Liver (tissue), 9 donors: ENCODE results near the gene GFOD2. TPM values are rescaled to one million over a fixed set of nuclear protein-coding genes. Genes with fewer than 3 reads are reported as not detected.

Source experiments
- DNase-seq: peaks from one replicate; pipeline ENCODE4 v3.0.0-alpha.2; 2017; ENCODE audit warnings: low spot score
- H3K27ac ChIP-seq, 2 donors: one replicate each; pipeline ENCODE4 v1.7.0; 2013; ENCODE audit warnings: inconsistent platforms in 2 of 2, low read length in 2 of 2, control low read depth in 1 of 2, low read depth in 1 of 2, mild to moderate bottlenecking in 1 of 2
- H3K27me3 ChIP-seq, 4 donors: one replicate each; pipeline versions ENCODE4 v1.6.1 to v1.7.0; 2013; ENCODE audit warnings: low read length in 3 of 4, inconsistent platforms in 1 of 4, mild to moderate bottlenecking in 1 of 4, moderate library complexity in 1 of 4; ENCODE audit not compliant: control insufficient read depth in 4 of 4, insufficient read depth in 4 of 4
- H3K36me3 ChIP-seq, 4 donors: one replicate each; pipeline versions ENCODE4 v1.6.1 to v1.7.0; 2013; ENCODE audit warnings: low read length in 3 of 4, mild to moderate bottlenecking in 3 of 4, low read depth in 1 of 4, moderate library complexity in 1 of 4; ENCODE audit not compliant: control insufficient read depth in 4 of 4, insufficient read depth in 3 of 4
- H3K4me1 ChIP-seq, 4 donors: one replicate each; pipeline versions ENCODE4 v1.6.1 to v1.7.0; 2013; ENCODE audit warnings: low read length in 3 of 4, mild to moderate bottlenecking in 3 of 4, moderate library complexity in 1 of 4; ENCODE audit not compliant: control insufficient read depth in 4 of 4, insufficient read depth in 4 of 4
- H3K4me3 ChIP-seq, 3 donors: one replicate each; pipeline versions ENCODE4 v1.6.1 to v1.7.0; 2013; ENCODE audit warnings: low read length in 3 of 3, control low read depth in 1 of 3, low read depth in 1 of 3, mild to moderate bottlenecking in 1 of 3
- H3K9ac ChIP-seq, 2 donors: one replicate each; pipeline ENCODE4 v1.7.0; 2013; ENCODE audit warnings: low read length in 2 of 2, mild to moderate bottlenecking in 2 of 2, moderate library complexity in 2 of 2, control low read depth in 1 of 2, low read depth in 1 of 2
- H3K9me3 ChIP-seq, 4 donors: one replicate each; pipeline versions ENCODE4 v1.6.1 to v1.7.0; 2013; ENCODE audit warnings: low read length in 3 of 4; ENCODE audit not compliant: control insufficient read depth in 4 of 4
- EGR1 ChIP-seq, 2 donors: IDR thresholded peaks; 2 replicates each; pipeline ENCODE4 v1.6.1; 2016 to 2018; ENCODE audit warnings: antibody characterized with exemption in 2 of 2, low read depth in 2 of 2
- FOXA1 ChIP-seq: IDR thresholded peaks from 2 replicates; pipeline ENCODE4 v1.6.1; 2016; ENCODE audit warnings: antibody characterized with exemption
- FOXA2 ChIP-seq: IDR thresholded peaks from 2 replicates; pipeline ENCODE4 v1.6.1; 2016; ENCODE audit warnings: antibody characterized with exemption
- GABPA ChIP-seq, 2 donors: IDR thresholded peaks in 1 of 2; conservative IDR thresholded peaks in 1 of 2; 2 replicates each; pipeline ENCODE4 v1.6.1; 2016; ENCODE audit warnings: antibody characterized with exemption in 2 of 2, mild to moderate bottlenecking in 1 of 2, moderate library complexity in 1 of 2
- HNF4A ChIP-seq, 2 donors: conservative IDR thresholded peaks; 2 replicates each; pipeline ENCODE4 v1.6.1; 2016; ENCODE audit warnings: antibody characterized with exemption in 2 of 2, mild to moderate bottlenecking in 2 of 2
- JUND ChIP-seq, 2 donors: IDR thresholded peaks; 2 replicates each; pipeline ENCODE4 v1.6.1; 2016; ENCODE audit warnings: antibody characterized with exemption in 2 of 2
- NR2F2 ChIP-seq: IDR thresholded peaks from 2 replicates; pipeline ENCODE4 v1.6.1; 2016; ENCODE audit warnings: antibody characterized with exemption
- RAD21 ChIP-seq, 2 donors: IDR thresholded peaks; 2 replicates each; pipeline ENCODE4 v1.6.1; 2016; ENCODE audit warnings: antibody characterized with exemption in 2 of 2, mild to moderate bottlenecking in 2 of 2
- RXRA ChIP-seq, 2 donors: IDR thresholded peaks; 2 replicates each; pipeline ENCODE4 v1.6.1; 2017 to 2018; ENCODE audit warnings: antibody characterized with exemption in 2 of 2, mild to moderate bottlenecking in 1 of 2
- SP1 ChIP-seq: IDR thresholded peaks from 2 replicates; pipeline ENCODE4 v1.6.1; 2018; ENCODE audit warnings: antibody characterized with exemption, mild to moderate bottlenecking
- YY1 ChIP-seq: IDR thresholded peaks from 2 replicates; pipeline ENCODE4 v1.6.1; 2016; ENCODE audit warnings: antibody characterized with exemption, mild to moderate bottlenecking
- WGBS: extraction: QIAGEN DNeasy Blood & Tissue Kit; methylation state at CpG from one replicate; pipeline ENCODE4 v1.1.7; 2013; 5-methylcytosine and 5-hydroxymethylcytosine counted together
- polyA plus RNA-seq, 2 donors: library from polyadenylated mRNA; stranded (reverse) in 1 of 2; unstranded in 1 of 2; fragments of 200-250 nt in 1 of 2; fragments of >200 nt in 1 of 2; fragmentation: Nextera tagmentation in 1 of 2; extraction: Ambion mirVana in 1 of 2; gene quantifications; one replicate each; pipeline versions ENCODE4 v1.2.1 to v1.2.3, GENCODE V29; 2013 to 2015
- total RNA-seq, 2 donors: library from RNA; depleted of rRNA; stranded (reverse); fragments of >200 nt; gene quantifications; one replicate each; pipeline ENCODE4 v1.2.3, GENCODE V29; 2014
- TF ChIP-seq, protein P1 (sequence below): fragments of 150-350 bp; IDR thresholded peaks from 2 replicates; pipeline ENCODE4 v1.5.1; 2017; ENCODE audit warnings: improper control_type of control experiment, low read depth, low read length; ENCODE audit not compliant: missing input control
- TF ChIP-seq, protein P2 (sequence below): IDR thresholded peaks from 2 replicates; pipeline ENCODE4 v1.6.1; 2016; ENCODE audit warnings: antibody characterized with exemption
- TF ChIP-seq, protein P3 (sequence below): IDR thresholded peaks from 2 replicates; pipeline ENCODE4 v1.6.1; 2016; ENCODE audit warnings: antibody characterized with exemption, mild to moderate bottlenecking
- TF ChIP-seq, protein P4 (sequence below): IDR thresholded peaks from 2 replicates; pipeline ENCODE4 v1.6.1; 2016; ENCODE audit warnings: antibody characterized with exemption
- TF ChIP-seq, protein P5 (sequence below): IDR thresholded peaks from 2 replicates; pipeline ENCODE4 v1.6.1; 2016; ENCODE audit warnings: antibody characterized with exemption
- donor health status: healthy.
- donor health status: healthy.
- donor health status: healthy.
- donor health status: healthy.
- donor health status: healthy.

Gene GFOD2
- total and polyA plus RNA-seq, 4 donors = 12.7 to 48.8 (median 28.9) TPM

DNA sequence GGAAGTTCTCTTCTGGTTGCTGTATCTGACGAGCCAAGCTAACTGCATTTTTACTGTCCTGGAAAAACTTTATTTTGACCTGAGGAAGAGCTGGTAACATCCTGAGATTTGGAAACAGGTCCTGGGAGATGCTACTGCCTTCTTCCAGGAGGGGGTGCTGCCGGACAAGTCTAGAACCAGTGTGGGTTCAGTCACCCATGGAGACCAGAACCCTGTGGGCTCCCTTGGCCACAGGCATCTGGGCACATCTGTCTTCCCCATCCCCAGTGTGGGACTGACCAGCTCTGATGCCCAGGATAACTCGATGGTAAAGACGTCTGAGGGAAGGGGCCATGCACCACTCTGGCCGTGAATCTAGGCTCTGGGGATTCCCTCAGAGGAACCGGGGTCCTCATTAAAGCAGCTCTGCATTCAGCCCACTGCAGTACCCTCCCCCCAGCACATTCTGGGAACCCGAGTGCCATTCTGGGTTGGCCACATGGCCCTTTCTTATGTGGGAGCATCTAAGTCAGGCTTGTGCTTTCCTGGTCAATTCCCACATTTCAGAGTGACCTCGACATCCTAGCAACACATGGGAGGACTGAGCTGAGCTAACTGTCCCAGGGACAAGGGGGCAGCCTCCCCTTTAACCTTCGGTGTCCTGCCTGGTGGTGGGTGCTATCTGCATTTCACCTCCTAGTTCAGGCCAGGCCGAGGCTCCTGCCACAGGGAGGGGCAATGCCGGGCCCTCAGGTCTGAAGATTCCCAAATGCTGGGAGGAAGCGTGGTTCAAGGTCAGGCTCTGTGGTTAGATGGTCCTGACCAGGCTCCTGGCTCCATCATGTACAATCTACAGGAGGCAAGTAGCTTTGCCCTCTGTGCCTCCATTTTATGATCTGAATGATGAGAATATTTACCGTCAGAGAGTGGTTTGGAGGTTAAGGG, 46.1 kb downstream of the GFOD2 start:
- H3K27me3 ChIP-seq = no peaks in the 10 kb centered on the region
- H3K27ac ChIP-seq = peak overlapping the region; percentile 89 to 95
- peak; percentile 77 for DNase-seq
- no peak overlapping the region for H3K4me3 ChIP-seq
- H3K4me1 ChIP-seq = peaks cover 21 to 73% (median 59%) of the 10 kb centered on the region in 4 donors
- peak overlapping the region in 1 of 2 donors; percentile 10 for H3K9ac ChIP-seq
- TF ChIP-seq YY1 (no peak), FOXA2 (no peak), RXRA (IDR thresholded peaks at IDR 0.05) (peak; percentile 2 to 17), FOXA1 (no peak), EGR1 (IDR thresholded peaks at IDR 0.05; ENCODE audit: low read depth in 2 of 2) (no peak), HNF4A (conservative IDR thresholded peaks at IDR 0.05) (no peak), GABPA (IDR thresholded peaks at IDR 0.05 in 1 of 2, conservative IDR thresholded peaks at IDR 0.05 in 1 of 2) (no peak), JUND (IDR thresholded peaks at IDR 0.05) (no peak), RAD21 (IDR thresholded peaks at IDR 0.05) (peak; percentile 86 to 94)
- TF ChIP-seq, protein P1, sequence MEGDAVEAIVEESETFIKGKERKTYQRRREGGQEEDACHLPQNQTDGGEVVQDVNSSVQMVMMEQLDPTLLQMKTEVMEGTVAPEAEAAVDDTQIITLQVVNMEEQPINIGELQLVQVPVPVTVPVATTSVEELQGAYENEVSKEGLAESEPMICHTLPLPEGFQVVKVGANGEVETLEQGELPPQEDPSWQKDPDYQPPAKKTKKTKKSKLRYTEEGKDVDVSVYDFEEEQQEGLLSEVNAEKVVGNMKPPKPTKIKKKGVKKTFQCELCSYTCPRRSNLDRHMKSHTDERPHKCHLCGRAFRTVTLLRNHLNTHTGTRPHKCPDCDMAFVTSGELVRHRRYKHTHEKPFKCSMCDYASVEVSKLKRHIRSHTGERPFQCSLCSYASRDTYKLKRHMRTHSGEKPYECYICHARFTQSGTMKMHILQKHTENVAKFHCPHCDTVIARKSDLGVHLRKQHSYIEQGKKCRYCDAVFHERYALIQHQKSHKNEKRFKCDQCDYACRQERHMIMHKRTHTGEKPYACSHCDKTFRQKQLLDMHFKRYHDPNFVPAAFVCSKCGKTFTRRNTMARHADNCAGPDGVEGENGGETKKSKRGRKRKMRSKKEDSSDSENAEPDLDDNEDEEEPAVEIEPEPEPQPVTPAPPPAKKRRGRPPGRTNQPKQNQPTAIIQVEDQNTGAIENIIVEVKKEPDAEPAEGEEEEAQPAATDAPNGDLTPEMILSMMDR = peak; percentile 84
- 33% methylated on average over 13 of the region's 13 CpGs for WGBS
- H3K9me3 ChIP-seq = no peaks in the 10 kb centered on the region
- H3K36me3 ChIP-seq = no peaks in the 10 kb centered on the region

DNA sequence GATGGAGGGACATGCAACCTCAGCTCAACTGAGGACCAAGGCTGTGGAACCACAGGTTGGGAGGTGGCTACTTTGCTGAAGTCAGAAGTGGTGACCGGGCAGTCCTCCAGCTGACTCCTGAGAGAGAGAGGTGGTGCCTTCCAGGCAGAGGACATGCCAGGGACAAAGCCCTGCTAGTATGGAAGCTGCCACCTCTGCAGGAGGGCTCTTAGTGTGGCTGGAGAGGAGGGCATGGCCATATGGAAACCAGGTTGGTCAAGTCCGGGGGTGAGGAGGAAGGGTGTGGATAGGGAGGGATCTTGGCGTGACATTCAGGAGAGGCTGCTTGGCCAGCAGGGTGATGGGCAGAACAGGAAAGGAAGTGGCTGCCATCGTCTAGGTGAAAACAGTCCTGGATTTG, 46.8 kb downstream of the GFOD2 start:
- H3K27ac ChIP-seq = peak overlapping the region; percentile 89 to 95
- H3K27me3 ChIP-seq = no peaks in the 10 kb centered on the region
- no peak overlapping the region for H3K9ac ChIP-seq
- 17% methylated on average over 4 of the region's 4 CpGs for WGBS
- H3K9me3 ChIP-seq = no peaks in the 10 kb centered on the region
- H3K4me3 ChIP-seq = no peak overlapping the region
- TF ChIP-seq, protein P2, sequence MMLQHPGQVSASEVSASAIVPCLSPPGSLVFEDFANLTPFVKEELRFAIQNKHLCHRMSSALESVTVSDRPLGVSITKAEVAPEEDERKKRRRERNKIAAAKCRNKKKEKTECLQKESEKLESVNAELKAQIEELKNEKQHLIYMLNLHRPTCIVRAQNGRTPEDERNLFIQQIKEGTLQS = no peak
- no peak for TF ChIP-seq JUND (IDR thresholded peaks at IDR 0.05)
- TF ChIP-seq, protein P3, sequence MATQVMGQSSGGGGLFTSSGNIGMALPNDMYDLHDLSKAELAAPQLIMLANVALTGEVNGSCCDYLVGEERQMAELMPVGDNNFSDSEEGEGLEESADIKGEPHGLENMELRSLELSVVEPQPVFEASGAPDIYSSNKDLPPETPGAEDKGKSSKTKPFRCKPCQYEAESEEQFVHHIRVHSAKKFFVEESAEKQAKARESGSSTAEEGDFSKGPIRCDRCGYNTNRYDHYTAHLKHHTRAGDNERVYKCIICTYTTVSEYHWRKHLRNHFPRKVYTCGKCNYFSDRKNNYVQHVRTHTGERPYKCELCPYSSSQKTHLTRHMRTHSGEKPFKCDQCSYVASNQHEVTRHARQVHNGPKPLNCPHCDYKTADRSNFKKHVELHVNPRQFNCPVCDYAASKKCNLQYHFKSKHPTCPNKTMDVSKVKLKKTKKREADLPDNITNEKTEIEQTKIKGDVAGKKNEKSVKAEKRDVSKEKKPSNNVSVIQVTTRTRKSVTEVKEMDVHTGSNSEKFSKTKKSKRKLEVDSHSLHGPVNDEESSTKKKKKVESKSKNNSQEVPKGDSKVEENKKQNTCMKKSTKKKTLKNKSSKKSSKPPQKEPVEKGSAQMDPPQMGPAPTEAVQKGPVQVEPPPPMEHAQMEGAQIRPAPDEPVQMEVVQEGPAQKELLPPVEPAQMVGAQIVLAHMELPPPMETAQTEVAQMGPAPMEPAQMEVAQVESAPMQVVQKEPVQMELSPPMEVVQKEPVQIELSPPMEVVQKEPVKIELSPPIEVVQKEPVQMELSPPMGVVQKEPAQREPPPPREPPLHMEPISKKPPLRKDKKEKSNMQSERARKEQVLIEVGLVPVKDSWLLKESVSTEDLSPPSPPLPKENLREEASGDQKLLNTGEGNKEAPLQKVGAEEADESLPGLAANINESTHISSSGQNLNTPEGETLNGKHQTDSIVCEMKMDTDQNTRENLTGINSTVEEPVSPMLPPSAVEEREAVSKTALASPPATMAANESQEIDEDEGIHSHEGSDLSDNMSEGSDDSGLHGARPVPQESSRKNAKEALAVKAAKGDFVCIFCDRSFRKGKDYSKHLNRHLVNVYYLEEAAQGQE = no peak
- no peak for TF ChIP-seq NR2F2
- TF ChIP-seq, protein P1 = no peak
- TF ChIP-seq, protein P4, sequence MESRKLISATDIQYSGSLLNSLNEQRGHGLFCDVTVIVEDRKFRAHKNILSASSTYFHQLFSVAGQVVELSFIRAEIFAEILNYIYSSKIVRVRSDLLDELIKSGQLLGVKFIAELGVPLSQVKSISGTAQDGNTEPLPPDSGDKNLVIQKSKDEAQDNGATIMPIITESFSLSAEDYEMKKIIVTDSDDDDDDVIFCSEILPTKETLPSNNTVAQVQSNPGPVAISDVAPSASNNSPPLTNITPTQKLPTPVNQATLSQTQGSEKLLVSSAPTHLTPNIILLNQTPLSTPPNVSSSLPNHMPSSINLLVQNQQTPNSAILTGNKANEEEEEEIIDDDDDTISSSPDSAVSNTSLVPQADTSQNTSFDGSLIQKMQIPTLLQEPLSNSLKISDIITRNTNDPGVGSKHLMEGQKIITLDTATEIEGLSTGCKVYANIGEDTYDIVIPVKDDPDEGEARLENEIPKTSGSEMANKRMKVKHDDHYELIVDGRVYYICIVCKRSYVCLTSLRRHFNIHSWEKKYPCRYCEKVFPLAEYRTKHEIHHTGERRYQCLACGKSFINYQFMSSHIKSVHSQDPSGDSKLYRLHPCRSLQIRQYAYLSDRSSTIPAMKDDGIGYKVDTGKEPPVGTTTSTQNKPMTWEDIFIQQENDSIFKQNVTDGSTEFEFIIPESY = no peak
- no peak for TF ChIP-seq HNF4A (conservative IDR thresholded peaks at IDR 0.05)
- TF ChIP-seq, protein P5, sequence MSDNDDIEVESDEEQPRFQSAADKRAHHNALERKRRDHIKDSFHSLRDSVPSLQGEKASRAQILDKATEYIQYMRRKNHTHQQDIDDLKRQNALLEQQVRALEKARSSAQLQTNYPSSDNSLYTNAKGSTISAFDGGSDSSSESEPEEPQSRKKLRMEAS = no peak
- TF ChIP-seq SP1 = no peak
- TF ChIP-seq FOXA2 = no peak
- peaks cover 25 to 73% (median 61%) of the 10 kb centered on the region in 4 donors for H3K4me1 ChIP-seq
- no peaks in the 10 kb centered on the region for H3K36me3 ChIP-seq
- no peak for DNase-seq
